OCI-LY1 (cell line): ENCODE measurements around the gene TPD52L1.

Experiments
- H2AFZ ChIP-seq: fragments of 200-600 bp; sonication (generic), shearing (Covaris generic); 2 replicates; pipeline ENCODE4 v1.6.0; 2014; ENCODE audit warnings: antibody characterized with exemption, mild to moderate bottlenecking, low read length
- H3F3A ChIP-seq: fragments of 200-600 bp; sonication (generic), shearing (Covaris generic); 2 replicates; pipeline ENCODE4 v1.6.0; 2014; ENCODE audit warnings: mild to moderate bottlenecking, antibody characterized with exemption, low read length, moderate library complexity; ENCODE audit not compliant: insufficient read depth
- H3K27ac ChIP-seq: fragments of 200-600 bp; sonication (generic); 2 replicates; pipeline ENCODE4 v1.5.1; 2014; ENCODE audit warnings: low read length, mixed run types, mild to moderate bottlenecking, low read depth; ENCODE audit not compliant: poor library complexity, severe bottlenecking
- H3K27me3 ChIP-seq: fragments of 200-600 bp; sonication (generic); 2 replicates; pipeline ENCODE4 v1.6.0; 2014; ENCODE audit warnings: antibody characterized with exemption, mild to moderate bottlenecking, low read length, moderate library complexity; ENCODE audit not compliant: insufficient read depth
- H3K36me3 ChIP-seq: fragments of 200-600 bp; sonication (generic); 2 replicates; pipeline ENCODE4 v1.6.1; 2014; ENCODE audit warnings: mild to moderate bottlenecking, antibody characterized with exemption, low read length, moderate library complexity, mixed read lengths; ENCODE audit not compliant: insufficient read depth
- H3K4me1 ChIP-seq: fragments of 200-600 bp; sonication (generic); 2 replicates; pipeline ENCODE4 v1.5.1; 2014; ENCODE audit warnings: mild to moderate bottlenecking, low read length, moderate library complexity; ENCODE audit not compliant: insufficient read depth, severe bottlenecking
- H3K4me2 ChIP-seq: fragments of 200-600 bp; sonication (generic), shearing (Covaris generic); 2 replicates; pipeline ENCODE4 v1.6.1; 2014; ENCODE audit warnings: low read length
- H3K4me3 ChIP-seq: fragments of 200-600 bp; sonication (generic); 2 replicates; pipeline ENCODE4 v1.5.1; 2014; ENCODE audit warnings: low read length, low read depth, mild to moderate bottlenecking, mixed read lengths; ENCODE audit not compliant: poor library complexity, severe bottlenecking
- H3K79me2 ChIP-seq: fragments of 200-600 bp; shearing (Covaris generic); 2 replicates; pipeline ENCODE4 v1.6.1; 2016; ENCODE audit warnings: mixed run types, low read length, mixed read lengths; ENCODE audit not compliant: insufficient read depth
- H3K9ac ChIP-seq: fragments of 200-600 bp; sonication (generic), shearing (Covaris generic); 2 replicates; pipeline ENCODE4 v1.6.1; 2014; ENCODE audit warnings: mild to moderate bottlenecking, low read length, mixed read lengths
- H3K9me2 ChIP-seq: fragments of 200-600 bp; sonication (generic), shearing (Covaris generic); 2 replicates; pipeline ENCODE4 v1.6.1; 2014; ENCODE audit warnings: low read depth, mild to moderate bottlenecking, low read length, mixed read lengths
- H3K9me3 ChIP-seq: fragments of 200-600 bp; shearing (Covaris generic); 2 replicates; pipeline ENCODE4 v1.6.1; 2014; ENCODE audit warnings: low read length, mixed read lengths
- H4K20me1 ChIP-seq: fragments of 200-600 bp; sonication (generic), shearing (Covaris generic); 2 replicates; pipeline ENCODE4 v1.6.0; 2016; ENCODE audit warnings: mild to moderate bottlenecking, low read length; ENCODE audit not compliant: insufficient read depth
- EZH2 ChIP-seq: fragments of 200-600 bp; sonication (generic), shearing (Covaris generic); IDR thresholded peaks from 2 replicates; pipeline ENCODE4 v1.8.0; 2017; ENCODE audit warnings: borderline replicate concordance, mixed run types, mild to moderate bottlenecking, antibody characterized with exemption, low read length, moderate library complexity, mixed read lengths
- TF ChIP-seq, protein P1 (sequence below): fragments of 200-600 bp; sonication (generic), shearing (Covaris generic); IDR thresholded peaks from 2 replicates; pipeline ENCODE4 v1.5.1; 2017; ENCODE audit warnings: mild to moderate bottlenecking, antibody characterized with exemption, low read length, moderate library complexity, mixed read lengths

Gene TPD52L1

DNA sequence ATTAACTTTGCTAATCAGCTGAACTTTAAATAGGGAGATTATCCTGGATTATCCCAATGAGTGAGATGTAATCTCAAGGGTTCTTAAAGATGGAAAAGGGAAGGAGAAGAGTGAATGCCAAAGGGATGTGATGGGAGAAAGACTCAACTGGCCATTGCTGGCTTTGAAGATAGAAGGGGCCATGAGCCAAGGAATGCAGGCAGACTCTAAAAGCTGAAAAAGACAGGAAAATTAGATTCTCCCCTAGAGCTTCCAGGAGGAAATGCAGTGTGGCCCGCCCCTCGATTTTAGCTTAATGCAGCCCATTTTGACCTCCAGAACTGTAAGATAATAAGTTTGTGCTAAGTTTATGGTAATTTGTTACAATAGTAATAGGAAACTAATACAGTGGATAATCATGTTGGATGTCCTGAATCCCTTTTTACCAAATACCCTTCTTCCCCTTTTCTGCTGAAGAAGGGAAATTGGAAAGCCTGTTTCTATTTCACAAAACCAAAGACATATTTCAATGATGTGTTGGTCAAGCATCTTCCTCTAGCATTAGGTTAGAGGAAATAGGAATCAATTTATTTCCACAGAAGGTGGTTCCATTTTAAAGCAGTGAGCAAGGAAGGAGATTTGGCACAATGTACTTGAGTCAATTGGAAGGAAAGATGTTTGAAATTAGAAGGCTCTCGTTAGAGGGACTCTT, 151.5 kb downstream of the TPD52L1 start:
- Histone ChIP-seq H3K4me2 (no peak overlapping the region), H3K9me2 (no peaks in the 10 kb centered on the region), H3K9me3 (no peaks in the 10 kb centered on the region), H3K27ac (no peak overlapping the region), H4K20me1 (no peaks in the 10 kb centered on the region), H3K36me3 (peaks cover 4% of the 10 kb centered on the region; the same call in 1 of the 2 replicates), H3K9ac (no peak overlapping the region), H3K79me2 (peaks cover 10% of the 10 kb centered on the region), H2AFZ (no peak overlapping the region), H3K4me1 (peaks cover 16% of the 10 kb centered on the region), H3F3A (peaks cover 4% of the 10 kb centered on the region; the same call in 1 of the 2 replicates), H3K27me3 (no peaks in the 10 kb centered on the region; the same call in 1 of the 2 replicates), H3K4me3 (no peak overlapping the region)
- TF ChIP-seq, protein P1, sequence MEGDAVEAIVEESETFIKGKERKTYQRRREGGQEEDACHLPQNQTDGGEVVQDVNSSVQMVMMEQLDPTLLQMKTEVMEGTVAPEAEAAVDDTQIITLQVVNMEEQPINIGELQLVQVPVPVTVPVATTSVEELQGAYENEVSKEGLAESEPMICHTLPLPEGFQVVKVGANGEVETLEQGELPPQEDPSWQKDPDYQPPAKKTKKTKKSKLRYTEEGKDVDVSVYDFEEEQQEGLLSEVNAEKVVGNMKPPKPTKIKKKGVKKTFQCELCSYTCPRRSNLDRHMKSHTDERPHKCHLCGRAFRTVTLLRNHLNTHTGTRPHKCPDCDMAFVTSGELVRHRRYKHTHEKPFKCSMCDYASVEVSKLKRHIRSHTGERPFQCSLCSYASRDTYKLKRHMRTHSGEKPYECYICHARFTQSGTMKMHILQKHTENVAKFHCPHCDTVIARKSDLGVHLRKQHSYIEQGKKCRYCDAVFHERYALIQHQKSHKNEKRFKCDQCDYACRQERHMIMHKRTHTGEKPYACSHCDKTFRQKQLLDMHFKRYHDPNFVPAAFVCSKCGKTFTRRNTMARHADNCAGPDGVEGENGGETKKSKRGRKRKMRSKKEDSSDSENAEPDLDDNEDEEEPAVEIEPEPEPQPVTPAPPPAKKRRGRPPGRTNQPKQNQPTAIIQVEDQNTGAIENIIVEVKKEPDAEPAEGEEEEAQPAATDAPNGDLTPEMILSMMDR: no peak
- TF ChIP-seq EZH2: no peak

DNA sequence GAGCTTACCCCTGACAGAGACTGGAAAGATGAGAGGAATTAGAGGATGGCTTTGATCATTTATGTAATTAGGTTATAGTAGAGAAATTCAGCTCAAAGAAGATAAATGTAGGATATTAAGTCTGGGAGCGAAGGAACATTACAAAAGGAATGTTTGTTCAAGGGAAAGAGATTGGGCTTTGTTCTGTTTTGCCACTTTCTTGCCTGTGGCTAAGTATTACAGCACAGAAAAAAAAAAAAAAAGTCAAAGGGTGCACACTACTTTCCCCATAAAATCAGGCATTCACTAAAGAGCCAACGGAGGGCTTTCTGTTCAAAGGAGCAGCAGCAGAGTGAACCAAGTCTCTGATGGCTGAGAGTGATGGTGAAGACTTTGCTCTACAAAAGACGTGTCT, 153.2 kb downstream of the TPD52L1 start:
- Histone ChIP-seq H3K9me3 (no peaks in the 10 kb centered on the region), H3K27me3 (no peaks in the 10 kb centered on the region; the same call in 1 of the 2 replicates), H2AFZ (no peak overlapping the region), H3F3A (peaks cover 4% of the 10 kb centered on the region; the same call in 1 of the 2 replicates), H3K36me3 (no peaks in the 10 kb centered on the region), H3K79me2 (no peaks in the 10 kb centered on the region), H3K27ac (no peak overlapping the region), H4K20me1 (no peaks in the 10 kb centered on the region), H3K4me2 (no peak overlapping the region), H3K4me3 (no peak overlapping the region), H3K9ac (no peak overlapping the region), H3K9me2 (no peaks in the 10 kb centered on the region), H3K4me1 (peaks cover 7% of the 10 kb centered on the region)
- no peak for TF ChIP-seq EZH2
- TF ChIP-seq, protein P1: no peak

DNA sequence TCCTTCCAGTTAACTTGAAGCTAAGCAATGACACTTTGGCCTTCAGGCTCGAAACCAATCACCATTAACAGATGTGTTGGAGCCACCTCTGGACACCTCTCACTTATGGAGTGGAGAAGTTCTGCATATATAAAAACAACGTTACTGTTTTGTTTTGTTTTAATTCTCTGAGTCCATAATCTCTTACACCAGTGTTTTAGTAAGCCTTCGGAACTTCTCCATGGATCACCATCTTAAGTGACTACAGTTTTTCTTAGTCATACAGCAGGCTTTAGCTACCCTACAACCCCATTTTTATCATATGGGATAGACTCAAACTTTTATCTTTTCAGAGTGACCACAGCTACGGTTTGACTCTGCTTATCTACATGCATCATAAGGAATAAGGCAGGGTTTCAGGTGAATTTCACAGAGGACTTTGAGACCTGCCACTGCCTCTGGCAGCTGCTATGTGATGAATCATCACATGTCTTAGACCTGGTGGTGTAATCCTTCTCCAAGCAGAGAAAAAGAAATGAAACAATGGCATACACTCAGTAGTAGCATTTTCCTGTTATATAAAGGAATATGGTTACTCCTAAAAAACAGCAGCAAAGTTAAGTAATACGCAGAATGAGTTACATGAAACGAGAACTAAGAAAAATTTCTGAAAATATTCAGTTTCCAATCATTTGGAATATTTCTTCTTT, 153.7 kb downstream of the TPD52L1 start:
- TF ChIP-seq EZH2: no peak
- TF ChIP-seq, protein P1: no peak
- H4K20me1 ChIP-seq: no peaks in the 10 kb centered on the region
- peaks cover 3% of the 10 kb centered on the region; the same call in 1 of the 2 replicates for H3F3A ChIP-seq
- H3K9ac ChIP-seq: no peak overlapping the region
- H3K27me3 ChIP-seq: no peaks in the 10 kb centered on the region; the same call in 1 of the 2 replicates
- no peaks in the 10 kb centered on the region for H3K36me3 ChIP-seq
- H3K9me3 ChIP-seq: no peaks in the 10 kb centered on the region
- no peaks in the 10 kb centered on the region for H3K79me2 ChIP-seq
- no peak overlapping the region for H3K4me2 ChIP-seq
- no peak overlapping the region for H2AFZ ChIP-seq
- peaks cover 4% of the 10 kb centered on the region for H3K4me1 ChIP-seq
- no peak overlapping the region for H3K27ac ChIP-seq
- H3K4me3 ChIP-seq: no peak overlapping the region
- no peaks in the 10 kb centered on the region for H3K9me2 ChIP-seq
